DOHH2 (cell line): ENCODE results near the gene BAIAP2L1.

Source experiments
- CTCF ChIP-seq: fragments of 200-600 bp; sonication (generic); IDR thresholded peaks from one replicate; pipeline ENCODE4 v1.5.1; 2014; ENCODE audit warnings: antibody characterized with exemption, mild to moderate bottlenecking, low read depth, low read length; ENCODE audit not compliant: poor library complexity, severe bottlenecking
- EZH2phosphoT487 ChIP-seq: fragments of 200-600 bp; sonication (generic); IDR thresholded peaks from 2 replicates; pipeline ENCODE4 v1.6.1; 2017; ENCODE audit warnings: borderline replicate concordance, mild to moderate bottlenecking, antibody characterized with exemption, low read length, moderate library complexity, mixed read lengths

DNA sequence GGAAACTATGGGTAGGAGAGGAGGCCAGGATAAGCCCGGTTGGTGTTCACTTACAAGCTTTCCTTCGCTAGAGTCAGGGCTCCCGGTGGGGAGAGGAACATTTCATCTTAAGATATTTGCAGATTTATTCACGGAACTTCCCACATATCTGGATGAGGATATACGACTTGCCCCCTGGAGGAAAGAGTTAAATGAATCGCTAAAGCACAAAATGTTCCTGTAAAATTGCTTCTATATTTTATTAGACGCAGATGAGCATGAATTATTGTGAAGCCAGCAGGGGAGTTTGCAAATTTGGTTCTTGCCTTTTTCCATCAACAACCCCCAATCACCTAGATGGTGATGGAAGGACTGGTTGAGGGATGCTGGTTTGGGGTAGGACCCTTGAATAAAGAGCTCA is 47.9 kb upstream of the BAIAP2L1 start:
- no peak for TF ChIP-seq CTCF
- TF ChIP-seq EZH2phosphoT487, result no peak
